MM.1S (cell line): ENCODE data around the gene LRTM1.

Experiments used
- DNase-seq: peaks from one replicate; pipeline ENCODE4 v3.0.0-alpha.2; 2015
- H2AFZ ChIP-seq: fragments of 300-600 bp; sonication (generic); 2 replicates; pipeline ENCODE4 v1.6.0; 2016; ENCODE audit warnings: antibody characterized with exemption, low read length
- H3F3A ChIP-seq: fragments of 300-600 bp; sonication (generic); 2 replicates; pipeline ENCODE4 v1.6.1; 2016; ENCODE audit warnings: mild to moderate bottlenecking, antibody characterized with exemption, low read length, moderate library complexity, mixed read lengths; ENCODE audit not compliant: insufficient read depth
- H3K27ac ChIP-seq: fragments of 300-600 bp; sonication (generic); 2 replicates; pipeline ENCODE4 v1.5.1; 2016; ENCODE audit warnings: mild to moderate bottlenecking, low read length
- H3K27me3 ChIP-seq: fragments of 300-600 bp; sonication (generic); replicated peaks from 2 replicates; pipeline ENCODE4 v1.6.0; 2016; ENCODE audit warnings: low read length; ENCODE audit not compliant: insufficient read depth
- H3K36me3 ChIP-seq: fragments of 300-600 bp; sonication (generic); replicated peaks from 2 replicates; pipeline ENCODE4 v1.6.1; 2016; ENCODE audit warnings: mild to moderate bottlenecking, low read length, mixed read lengths; ENCODE audit not compliant: insufficient read depth
- H3K4me1 ChIP-seq: fragments of 300-600 bp; sonication (generic); 2 replicates; pipeline ENCODE4 v1.6.1; 2016; ENCODE audit warnings: low read length, mixed read lengths
- H3K4me2 ChIP-seq: fragments of 300-600 bp; sonication (generic); 2 replicates; pipeline ENCODE4 v1.6.0; 2016; ENCODE audit warnings: low read depth, low read length
- H3K4me3 ChIP-seq: fragments of 300-600 bp; sonication (generic); 2 replicates; pipeline ENCODE4 v1.5.1; 2016; ENCODE audit warnings: low read length, mixed read lengths
- H3K79me2 ChIP-seq: fragments of 300-600 bp; sonication (generic); 2 replicates; pipeline ENCODE4 v1.6.1; 2016; ENCODE audit warnings: mixed run types, low read length, mixed read lengths
- H3K9ac ChIP-seq: fragments of 300-600 bp; sonication (generic); 2 replicates; pipeline ENCODE4 v1.6.1; 2016; ENCODE audit warnings: low read length, mixed read lengths
- H3K9me2 ChIP-seq: fragments of 300-600 bp; sonication (generic); replicated peaks from 2 replicates; pipeline ENCODE4 v1.6.1; 2016; ENCODE audit warnings: mild to moderate bottlenecking, low read length, mixed read lengths; ENCODE audit not compliant: insufficient read depth
- H3K9me3 ChIP-seq: fragments of 300-600 bp; sonication (generic); replicated peaks from 2 replicates; pipeline ENCODE4 v1.6.1; 2016; ENCODE audit warnings: mild to moderate bottlenecking, low read length, mixed read lengths; ENCODE audit not compliant: insufficient read depth
- H4K20me1 ChIP-seq: fragments of 300-600 bp; sonication (generic); 2 replicates; pipeline ENCODE4 v1.6.1; 2016; ENCODE audit warnings: mild to moderate bottlenecking, low read length, moderate library complexity, mixed read lengths; ENCODE audit not compliant: insufficient read depth
- CTCF ChIP-seq: fragments of 300-600 bp; sonication (generic); IDR thresholded peaks from 2 replicates; pipeline ENCODE4 v1.5.1; 2016; ENCODE audit warnings: antibody characterized with exemption, low read length, mixed read lengths
- EZH2 ChIP-seq: fragments of 300-600 bp; sonication (generic); optimal IDR thresholded peaks from 2 replicates; pipeline ENCODE3; 2017; ENCODE audit warnings: low read depth, mild to moderate bottlenecking, antibody characterized with exemption, low read length, mixed read lengths
- EZH2phosphoT487 ChIP-seq: fragments of 300-600 bp; sonication (generic); IDR thresholded peaks from 2 replicates; pipeline ENCODE4 v1.6.1; 2018; ENCODE audit warnings: antibody characterized with exemption, low read length

LRTM1 gene

DNA sequence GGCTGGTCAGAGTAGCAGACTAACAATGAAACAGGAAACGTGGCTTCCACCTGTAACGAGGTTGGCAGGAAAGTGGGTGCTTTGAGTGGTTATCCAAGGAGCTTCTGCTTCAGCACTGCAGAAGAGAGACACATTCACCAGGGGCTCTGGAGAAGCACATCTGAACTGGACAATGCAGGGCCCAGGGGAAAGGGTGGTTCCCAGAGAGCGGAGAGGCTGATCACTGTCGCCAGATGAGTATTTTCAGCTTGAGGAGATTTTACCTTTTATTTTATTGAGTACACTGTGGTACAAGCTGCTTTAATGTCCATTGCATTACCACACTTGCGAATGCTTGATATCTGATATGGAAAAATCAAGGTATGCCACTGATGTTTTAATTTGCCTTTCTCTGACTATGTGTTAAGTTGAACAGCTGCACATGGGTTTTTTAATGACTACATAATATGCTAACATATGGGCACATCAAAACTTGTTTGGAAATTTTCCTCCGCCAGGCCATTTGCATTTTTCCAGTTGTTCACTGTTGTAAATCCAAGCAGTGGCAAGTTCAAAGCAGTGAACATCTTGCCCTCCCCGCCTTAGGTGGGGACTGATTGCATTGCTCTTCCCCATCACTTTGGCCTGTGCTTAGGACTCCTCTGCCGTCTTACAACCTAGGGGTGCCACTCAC lies 52.1 kb downstream of the LRTM1 start:
- Histone ChIP-seq H3K27me3 (no peaks in the 10 kb centered on the region), H3K27ac (no peak overlapping the region), H3K4me2 (no peak overlapping the region), H3K9me2 (no peaks in the 10 kb centered on the region), H3F3A (no peaks in the 10 kb centered on the region), H3K4me3 (no peak overlapping the region), H4K20me1 (no peaks in the 10 kb centered on the region), H3K9me3 (no peaks in the 10 kb centered on the region), H3K36me3 (no peaks in the 10 kb centered on the region), H3K4me1 (no peaks in the 10 kb centered on the region), H2AFZ (no peak overlapping the region), H3K79me2 (no peaks in the 10 kb centered on the region), H3K9ac (no peak overlapping the region)
- DNase-seq: no peak
- TF ChIP-seq EZH2phosphoT487: no peak
- no peak for TF ChIP-seq CTCF
- TF ChIP-seq EZH2: no peak

GRCh38 chr3:54874816-54875556 lies 52.9 kb downstream of the LRTM1 start:
- Histone ChIP-seq H3K79me2 (no peaks in the 10 kb centered on the region), H3K9me2 (no peaks in the 10 kb centered on the region), H3K27me3 (no peaks in the 10 kb centered on the region), H3K4me1 (no peaks in the 10 kb centered on the region), H3K36me3 (no peaks in the 10 kb centered on the region), H2AFZ (no peak overlapping the region), H3K9me3 (no peaks in the 10 kb centered on the region), H3K4me3 (no peak overlapping the region), H3F3A (no peaks in the 10 kb centered on the region), H3K4me2 (no peak overlapping the region), H3K9ac (no peak overlapping the region), H3K27ac (no peak overlapping the region), H4K20me1 (no peaks in the 10 kb centered on the region)
- no peak for DNase-seq
- TF ChIP-seq EZH2phosphoT487 (no peak), CTCF (no peak), EZH2 (no peak)

DNA sequence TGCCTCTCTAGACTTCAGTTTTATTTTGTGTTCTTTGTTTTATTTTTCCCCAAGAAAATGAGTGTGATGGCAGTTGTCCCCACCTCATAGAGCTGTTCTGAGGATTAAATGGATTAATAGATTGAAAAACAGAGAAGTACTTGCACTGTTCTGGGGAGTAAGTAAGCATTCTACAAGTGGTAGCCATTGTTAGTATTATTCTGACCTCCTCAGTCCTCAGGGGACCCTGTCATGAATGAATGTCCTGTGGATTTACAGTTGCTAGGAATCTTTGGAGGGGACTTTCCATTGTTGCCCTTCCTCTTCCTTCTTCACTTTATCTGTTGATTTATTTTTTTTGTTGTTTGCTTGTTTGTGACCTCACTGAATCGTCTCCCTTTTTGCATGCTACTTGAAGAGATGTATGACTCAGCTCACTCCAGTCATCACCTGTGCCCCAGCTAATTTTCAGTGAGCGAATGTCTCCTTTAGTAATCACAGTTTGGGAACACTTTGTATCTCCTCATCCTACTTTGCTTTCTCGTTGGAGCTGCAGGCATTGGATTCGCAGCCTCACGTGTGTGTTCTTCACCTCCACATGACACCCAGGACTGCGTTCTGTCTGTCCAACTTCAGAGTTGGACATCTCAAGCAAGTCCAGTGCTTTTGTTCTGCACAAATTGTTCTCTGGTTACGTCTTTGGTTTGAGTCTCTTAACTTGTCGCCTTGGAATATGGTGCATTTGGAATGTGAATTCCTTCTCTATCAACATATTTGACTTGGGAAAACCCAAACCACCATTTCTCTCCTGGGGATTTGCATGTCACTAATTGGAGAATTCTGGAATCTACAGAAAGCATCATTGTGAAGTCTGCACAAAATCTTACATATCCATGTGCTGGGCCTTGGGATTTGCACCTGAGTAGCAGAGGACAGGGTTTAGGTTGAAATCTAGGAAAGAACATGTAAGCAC lies 54.5 kb downstream of the LRTM1 start:
- H3K27me3 ChIP-seq: no peaks in the 10 kb centered on the region
- H3K36me3 ChIP-seq: no peaks in the 10 kb centered on the region
- no peaks in the 10 kb centered on the region for H3K4me1 ChIP-seq
- H3K9me2 ChIP-seq: no peaks in the 10 kb centered on the region
- no peak for DNase-seq
- no peak overlapping the region for H2AFZ ChIP-seq
- H3K9ac ChIP-seq: no peak overlapping the region
- H3K4me2 ChIP-seq: no peak overlapping the region
- no peaks in the 10 kb centered on the region for H3K9me3 ChIP-seq
- H3K79me2 ChIP-seq: no peaks in the 10 kb centered on the region
- H3F3A ChIP-seq: no peaks in the 10 kb centered on the region
- no peaks in the 10 kb centered on the region for H4K20me1 ChIP-seq
- H3K4me3 ChIP-seq: no peak overlapping the region
- H3K27ac ChIP-seq: no peak overlapping the region
- TF ChIP-seq EZH2phosphoT487: no peak
- no peak for TF ChIP-seq CTCF
- TF ChIP-seq EZH2: no peak
